HepG2 (cell line): ENCODE data around the gene MT1F. TPM values are rescaled to one million over a fixed set of nuclear protein-coding genes. Genes with fewer than 3 reads are reported as not detected.

ENCODE experiments used
- ATM ChIP-seq: fragments of 450-650 bp; IDR thresholded peaks from 2 replicates; pipeline ENCODE4 v1.7.1; 2017; ENCODE audit warnings: mild to moderate bottlenecking, borderline replicate concordance
- CEBPZ ChIP-seq: IDR thresholded peaks from 2 replicates; pipeline ENCODE4 v1.6.1; 2012; ENCODE audit warnings: low read length, improper control_type of control experiment
- ELF1 ChIP-seq: sonication (generic); formaldehyde crosslinking; IDR thresholded peaks from 2 replicates; pipeline ENCODE4 v1.4.0; 2020; ENCODE audit warnings: missing genetic modification reagents
- IRF2 ChIP-seq: IDR thresholded peaks from 2 replicates; pipeline ENCODE4 v1.6.1; 2018; ENCODE audit warnings: missing genetic modification reagents, missing compliant biosample characterization
- LCORL ChIP-seq, 2 experiments: fragments of 450-650 bp in 1 of 2; sonication (generic) in 1 of 2; formaldehyde crosslinking in 1 of 2; IDR thresholded peaks; 2 replicates each; pipeline versions ENCODE4 v1.5.0 to v1.6.1; 2017 to 2020; ENCODE audit warnings: antibody characterized with exemption in 1 of 2, missing genetic modification reagents in 1 of 2
- NFYB ChIP-seq: sonication (generic); formaldehyde crosslinking; IDR thresholded peaks from 2 replicates; pipeline ENCODE4 v1.4.0; 2020; ENCODE audit warnings: missing genetic modification reagents
- RNF2 ChIP-seq: fragments of 450-650 bp; conservative IDR thresholded peaks from 2 replicates; pipeline ENCODE4 v1.6.1; 2016; ENCODE audit warnings: low read depth
- RORA ChIP-seq: sonication (generic); formaldehyde crosslinking; IDR thresholded peaks from 2 replicates; pipeline ENCODE4 v1.5.0; 2020; ENCODE audit warnings: mild to moderate bottlenecking, missing genetic modification reagents, moderate library complexity
- SRSF4 ChIP-seq: fragments of 200-400 bp; formaldehyde crosslinking; IDR thresholded peaks from one replicate; pipeline ENCODE4 v1.6.1; 2018; ENCODE audit warnings: mild to moderate bottlenecking, low read depth, low read length, moderate library complexity; ENCODE audit not compliant: poor library complexity, severe bottlenecking
- SRSF9 ChIP-seq: fragments of 200-400 bp; formaldehyde crosslinking; IDR thresholded peaks from 2 replicates; pipeline ENCODE4 v1.6.1; 2018; ENCODE audit warnings: borderline replicate concordance, mild to moderate bottlenecking, low read depth, low read length; ENCODE audit not compliant: insufficient read depth, poor library complexity, severe bottlenecking
- TEAD2 ChIP-seq: sonication (generic); formaldehyde crosslinking; IDR thresholded peaks from 2 replicates; pipeline ENCODE4 v1.9.0; 2021; ENCODE audit warnings: missing genetic modification reagents
- ZNF501 ChIP-seq: sonication (generic); formaldehyde crosslinking; IDR thresholded peaks from 2 replicates; pipeline ENCODE4 v1.5.1; 2020; ENCODE audit warnings: mild to moderate bottlenecking, moderate library complexity, missing genetic modification reagents
- ZNF772 ChIP-seq: sonication (generic); formaldehyde crosslinking; IDR thresholded peaks from 2 replicates; pipeline ENCODE4 v1.5.0; 2020; ENCODE audit warnings: mild to moderate bottlenecking, missing genetic modification reagents
- polyA plus RNA-seq, 8 experiments: library from polyadenylated mRNA; depleted of rRNA in 3 of 8; stranded (reverse) in 7 of 8; unstranded in 1 of 8; fragments of >200 nt; fragmentation: Illumina TruSeq in 4 of 8; extraction: Trizol in 4 of 8; gene quantifications; 2 replicates each; pipeline versions ENCODE4 v1.2.1 to v1.2.3, GENCODE V29; 2011 to 2016; ENCODE audit warnings: low read depth in 4 of 8, missing spikeins in 1 of 8, mixed read lengths in 1 of 8; ENCODE audit not compliant: insufficient read depth in 1 of 8
- total RNA-seq, 5 experiments: library from RNA; depleted of rRNA; stranded (reverse); fragments of >200 nt; fragmentation: Illumina TruSeq; extraction: Trizol; gene quantifications; 2 replicates each; pipeline ENCODE4 v1.2.3, GENCODE V29; 2016; ENCODE audit warnings: low read depth in 1 of 5
- TF ChIP-seq, protein P1 (sequence below): sonication (generic); formaldehyde crosslinking; conservative IDR thresholded peaks from 2 replicates; pipeline ENCODE4 v1.5.0; 2020; ENCODE audit warnings: missing genetic modification reagents
- TF ChIP-seq, protein P2 (sequence below): sonication (generic); formaldehyde crosslinking; conservative IDR thresholded peaks from 2 replicates; pipeline ENCODE4 v1.4.0; 2020; ENCODE audit warnings: missing genetic modification reagents

MT1F gene
- total and polyA plus RNA-seq, 2 of the 13 experiments (the other 11 are each of a cell fraction or from before 2014, with no cell fraction given), result 1.9 to 169 TPM

DNA sequence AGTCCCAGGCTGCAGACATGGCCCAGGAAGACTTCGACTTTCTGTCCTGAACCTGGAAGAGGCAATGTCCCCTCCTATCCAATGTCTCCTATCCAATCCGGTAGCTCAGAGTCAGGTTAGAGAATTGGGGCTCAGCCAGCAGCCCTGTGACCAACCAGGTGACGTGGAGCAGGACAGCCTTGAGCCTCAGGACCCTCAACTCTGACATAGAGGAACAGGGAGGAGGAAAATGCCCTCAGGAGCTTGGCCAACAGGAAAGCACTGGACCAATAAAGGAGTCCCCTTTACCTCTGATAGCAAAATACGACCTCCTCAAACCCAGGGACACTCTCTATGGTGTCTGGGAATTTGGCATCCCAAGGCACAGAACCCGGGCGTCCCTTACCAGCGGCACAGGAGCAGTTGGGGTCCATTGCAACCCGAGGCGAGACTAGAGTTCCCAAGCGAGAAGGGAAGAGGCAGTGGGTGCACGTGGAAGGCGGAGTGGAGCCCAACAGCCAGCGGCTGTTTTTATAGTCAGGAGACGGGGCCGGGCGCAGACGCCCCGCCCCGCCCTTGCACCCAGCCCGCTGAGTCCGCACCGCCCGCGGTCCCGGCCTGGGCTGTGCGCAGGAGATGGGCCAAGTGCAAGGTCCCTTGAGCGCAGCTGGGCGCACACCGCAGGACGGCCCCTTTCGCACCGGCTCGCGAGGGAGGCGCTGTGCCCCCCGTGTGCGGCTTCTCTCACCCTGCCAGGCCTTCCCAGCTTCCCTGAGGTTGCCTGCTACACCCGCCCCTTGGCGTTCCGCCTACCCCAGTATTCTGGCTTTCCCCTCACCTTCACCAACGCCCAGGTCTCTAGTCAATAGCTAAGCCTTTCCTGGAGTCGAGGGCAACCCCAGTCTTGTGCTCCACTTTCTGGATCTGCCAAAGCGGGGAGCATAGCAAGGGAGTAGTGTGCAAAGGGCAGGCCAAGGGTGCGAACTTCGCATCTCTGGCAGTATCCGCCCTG lies 10.1 kb downstream of the MT1F start, which contains the start of gene MT1G (continued):
- TF ChIP-seq LCORL (IDR thresholded peaks at IDR 0.05), result no peak
- TF ChIP-seq LCORL (CRISPR knock-in tag; IDR thresholded peaks at IDR 0.05), result peak; percentile 32; the same call in 1 of the 2 replicates
- TF ChIP-seq SRSF9, result no peak
- no peak for TF ChIP-seq SRSF4
- TF ChIP-seq ZNF772 (CRISPR knock-in tag), result no peak
- TF ChIP-seq NFYB, result 0 out of 2 replicates have a peak, but pooled peaks have one; percentile 14
- TF ChIP-seq, protein P1, sequence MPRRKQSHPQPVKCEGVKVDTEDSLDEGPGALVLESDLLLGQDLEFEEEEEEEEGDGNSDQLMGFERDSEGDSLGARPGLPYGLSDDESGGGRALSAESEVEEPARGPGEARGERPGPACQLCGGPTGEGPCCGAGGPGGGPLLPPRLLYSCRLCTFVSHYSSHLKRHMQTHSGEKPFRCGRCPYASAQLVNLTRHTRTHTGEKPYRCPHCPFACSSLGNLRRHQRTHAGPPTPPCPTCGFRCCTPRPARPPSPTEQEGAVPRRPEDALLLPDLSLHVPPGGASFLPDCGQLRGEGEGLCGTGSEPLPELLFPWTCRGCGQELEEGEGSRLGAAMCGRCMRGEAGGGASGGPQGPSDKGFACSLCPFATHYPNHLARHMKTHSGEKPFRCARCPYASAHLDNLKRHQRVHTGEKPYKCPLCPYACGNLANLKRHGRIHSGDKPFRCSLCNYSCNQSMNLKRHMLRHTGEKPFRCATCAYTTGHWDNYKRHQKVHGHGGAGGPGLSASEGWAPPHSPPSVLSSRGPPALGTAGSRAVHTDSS (CRISPR knock-in tag), result no peak
- TF ChIP-seq RNF2, result no peak
- TF ChIP-seq ATM, result no peak
- TF ChIP-seq ZNF501, result peak; percentile 40; the same call in 1 of the 2 replicates
- no peak for TF ChIP-seq RORA (CRISPR knock-in tag)
- TF ChIP-seq, protein P2, sequence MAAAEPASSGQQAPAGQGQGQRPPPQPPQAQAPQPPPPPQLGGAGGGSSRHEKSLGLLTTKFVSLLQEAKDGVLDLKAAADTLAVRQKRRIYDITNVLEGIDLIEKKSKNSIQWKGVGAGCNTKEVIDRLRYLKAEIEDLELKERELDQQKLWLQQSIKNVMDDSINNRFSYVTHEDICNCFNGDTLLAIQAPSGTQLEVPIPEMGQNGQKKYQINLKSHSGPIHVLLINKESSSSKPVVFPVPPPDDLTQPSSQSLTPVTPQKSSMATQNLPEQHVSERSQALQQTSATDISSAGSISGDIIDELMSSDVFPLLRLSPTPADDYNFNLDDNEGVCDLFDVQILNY (CRISPR knock-in tag), result no peak
- 0 out of 2 replicates have a peak, but pooled peaks have one; percentile 56 for TF ChIP-seq TEAD2
- no peak for TF ChIP-seq CEBPZ
- no peak for TF ChIP-seq ELF1
- TF ChIP-seq IRF2 (CRISPR knock-in tag), result no peak
